ENCODE results near the gene KCNN3.
A peak's percentile ranks its signal among the peaks of the same experiment; 100 is the strongest.

The KCNN3 gene

DNA sequence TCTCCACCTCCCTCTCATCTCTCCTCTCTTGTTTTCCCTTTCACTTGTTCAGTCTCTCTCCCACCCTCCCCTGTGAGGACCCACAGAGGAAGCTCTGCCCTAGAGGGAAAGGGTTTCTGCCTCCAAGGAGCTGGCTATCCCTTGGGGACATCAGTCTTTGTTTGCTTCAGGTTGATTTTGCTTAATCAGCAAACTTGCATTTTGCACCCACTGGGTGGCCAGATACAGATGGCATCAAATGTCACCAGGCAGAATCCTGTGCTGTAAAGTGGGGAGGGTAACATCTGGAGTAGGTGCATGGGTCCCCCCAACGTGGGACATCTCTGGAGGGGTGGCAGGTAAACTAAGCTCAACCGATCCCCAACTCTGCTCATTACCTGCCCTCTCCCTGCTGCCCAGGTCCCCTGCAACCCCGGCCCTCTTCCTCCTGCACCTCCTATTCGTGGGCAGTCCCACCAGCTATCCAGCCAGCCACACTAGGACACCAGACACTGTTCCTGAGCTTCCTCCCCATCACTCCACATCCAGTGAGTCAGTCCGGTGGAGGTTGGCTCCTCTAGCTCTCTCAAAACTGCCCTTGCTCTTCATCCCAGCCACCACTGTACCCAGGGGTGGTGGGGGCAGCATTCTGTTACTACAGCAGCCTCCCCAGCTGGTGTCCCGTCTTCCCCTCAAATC, 123.3 kb downstream of the KCNN3 start (continued):
- TF ChIP-seq ZNF221 (tag by site-specific recombination; IDR thresholded peaks at IDR 0.05; ENCODE audit: borderline replicate concordance): no peak
- no peak for TF ChIP-seq KLF16 (tag by site-specific recombination; IDR thresholded peaks at IDR 0.05)
- TF ChIP-seq ZIC2 (tag by site-specific recombination; IDR thresholded peaks at IDR 0.05): 0 out of 2 replicates have a peak, but pooled peaks have one; percentile 10
- TF ChIP-seq PRDM1 (tag by site-specific recombination; IDR thresholded peaks at IDR 0.05): peak; percentile 40; the same call in 1 of the 2 replicates
- TF ChIP-seq ZNF169 (tag by site-specific recombination; IDR thresholded peaks at IDR 0.05): no peak

- H3K27ac ChIP-seq (ENCODE audit: extremely low read depth, low read depth, low read length): no peak overlapping the region
- H3K4me3 ChIP-seq (ENCODE audit: low read depth, low read length): no peak overlapping the region
- no peaks in the 10 kb centered on the region for H3K9me3 ChIP-seq (ENCODE audit: control insufficient read depth, insufficient read depth, low read depth, low read length)
- ChIA-PET CTCF (no interaction called here), POLR2A (interaction anchor here (1.4 kb wide), 1 partner anchor 46 kb away, joined by 3 read pairs; no protein-coding TSS in a partner anchor)
- no peaks in the 10 kb centered on the region for H3K4me1 ChIP-seq (ENCODE audit: control insufficient read depth, insufficient read depth, low read length)
- no peaks in the 10 kb centered on the region for H3K36me3 ChIP-seq (ENCODE audit: control insufficient read depth in 2 of 2, insufficient read depth in 1 of 2, low read length in 2 of 2)
- TF ChIP-seq, protein P1, sequence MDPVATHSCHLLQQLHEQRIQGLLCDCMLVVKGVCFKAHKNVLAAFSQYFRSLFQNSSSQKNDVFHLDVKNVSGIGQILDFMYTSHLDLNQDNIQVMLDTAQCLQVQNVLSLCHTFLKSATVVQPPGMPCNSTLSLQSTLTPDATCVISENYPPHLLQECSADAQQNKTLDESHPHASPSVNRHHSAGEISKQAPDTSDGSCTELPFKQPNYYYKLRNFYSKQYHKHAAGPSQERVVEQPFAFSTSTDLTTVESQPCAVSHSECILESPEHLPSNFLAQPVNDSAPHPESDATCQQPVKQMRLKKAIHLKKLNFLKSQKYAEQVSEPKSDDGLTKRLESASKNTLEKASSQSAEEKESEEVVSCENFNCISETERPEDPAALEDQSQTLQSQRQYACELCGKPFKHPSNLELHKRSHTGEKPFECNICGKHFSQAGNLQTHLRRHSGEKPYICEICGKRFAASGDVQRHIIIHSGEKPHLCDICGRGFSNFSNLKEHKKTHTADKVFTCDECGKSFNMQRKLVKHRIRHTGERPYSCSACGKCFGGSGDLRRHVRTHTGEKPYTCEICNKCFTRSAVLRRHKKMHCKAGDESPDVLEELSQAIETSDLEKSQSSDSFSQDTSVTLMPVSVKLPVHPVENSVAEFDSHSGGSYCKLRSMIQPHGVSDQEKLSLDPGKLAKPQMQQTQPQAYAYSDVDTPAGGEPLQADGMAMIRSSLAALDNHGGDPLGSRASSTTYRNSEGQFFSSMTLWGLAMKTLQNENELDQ (tag by site-specific recombination; IDR thresholded peaks at IDR 0.05; ENCODE audit: low read depth): no peak
- TF ChIP-seq ZNF2 (tag by site-specific recombination; IDR thresholded peaks at IDR 0.05) (no peak), ZNF548 (tag by site-specific recombination; IDR thresholded peaks at IDR 0.05) (no peak)
Observed at GRCh38 chr1:154745750-154746425, 124.2 kb downstream of the KCNN3 start.

- ChIA-PET CTCF (no interaction called here), POLR2A (no interaction called here)
- H3K27ac ChIP-seq (ENCODE audit: extremely low read depth, low read depth, low read length): no peak overlapping the region
- no peak overlapping the region for H3K4me3 ChIP-seq (ENCODE audit: low read depth, low read length)
- H3K9me3 ChIP-seq (ENCODE audit: control insufficient read depth, insufficient read depth, low read depth, low read length): no peaks in the 10 kb centered on the region
- no peaks in the 10 kb centered on the region for H3K4me1 ChIP-seq (ENCODE audit: control insufficient read depth, insufficient read depth, low read length)
- no peaks in the 10 kb centered on the region for H3K36me3 ChIP-seq (ENCODE audit: control insufficient read depth in 2 of 2, insufficient read depth in 1 of 2, low read length in 2 of 2)
- TF ChIP-seq ZIC2 (tag by site-specific recombination; IDR thresholded peaks at IDR 0.05) (peak; percentile 14; the same call in 1 of the 2 replicates), SCRT1 (tag by site-specific recombination; IDR thresholded peaks at IDR 0.05; ENCODE audit: borderline replicate concordance) (no peak), ZNF292 (tag by site-specific recombination; IDR thresholded peaks at IDR 0.05; ENCODE audit: borderline replicate concordance, low read depth) (no peak), ZNF449 (tag by site-specific recombination; IDR thresholded peaks at IDR 0.05) (no peak), ZNF404 (tag by site-specific recombination; IDR thresholded peaks at IDR 0.05) (no peak)
Observed at GRCh38 chr1:154745286-154745731, 124.8 kb downstream of the KCNN3 start.

GRCh38 chr1:154744352-154745035, 125.6 kb downstream of the KCNN3 start:
- no peaks in the 10 kb centered on the region for H3K36me3 ChIP-seq (ENCODE audit: control insufficient read depth in 2 of 2, insufficient read depth in 1 of 2, low read length in 2 of 2)
- no peaks in the 10 kb centered on the region for H3K9me3 ChIP-seq (ENCODE audit: control insufficient read depth, insufficient read depth, low read depth, low read length)
- ChIA-PET CTCF (interaction anchor here (0.7 to 1.8 kb wide), 3 partner anchors 16 to 421 kb away, joined by 3 to 7 read pairs (median 4); no protein-coding TSS in a partner anchor), POLR2A (no interaction called here)
- H3K4me1 ChIP-seq (ENCODE audit: control insufficient read depth, insufficient read depth, low read length): no peaks in the 10 kb centered on the region
- no peak overlapping the region for H3K4me3 ChIP-seq (ENCODE audit: low read depth, low read length)
- TF ChIP-seq ZNF132 (tag by site-specific recombination; IDR thresholded peaks at IDR 0.05; ENCODE audit: borderline replicate concordance) (no peak), ZBTB8A (tag by site-specific recombination; IDR thresholded peaks at IDR 0.05) (no peak), ZNF239 (tag by site-specific recombination; IDR thresholded peaks at IDR 0.05) (no peak)
- no peak overlapping the region for H3K27ac ChIP-seq (ENCODE audit: extremely low read depth, low read depth, low read length)
